Neuronal stem cell (in vitro differentiated cells): ENCODE measurements around the gene CFAP70.

Source experiments
- DNase-seq: peaks from one replicate; pipeline ENCODE4 v3.0.0-alpha.2; 2013; ENCODE audit warnings: low spot score
- H2AFZ ChIP-seq: one replicate; pipeline ENCODE4 v1.6.1; 2013; ENCODE audit warnings: mild to moderate bottlenecking, low read length, inconsistent platforms
- H2AK5ac ChIP-seq: 2 replicates; pipeline ENCODE4 v1.6.1; 2013; ENCODE audit warnings: low read depth, mild to moderate bottlenecking, inconsistent platforms, low read length, moderate library complexity, mixed read lengths
- H2BK120ac ChIP-seq: 2 replicates; pipeline ENCODE4 v1.6.1; 2013; ENCODE audit warnings: low read depth, mild to moderate bottlenecking, inconsistent platforms, low read length, moderate library complexity, mixed read lengths
- H2BK12ac ChIP-seq: one replicate; pipeline ENCODE4 v1.6.1; 2013; ENCODE audit warnings: low read length, inconsistent platforms
- H2BK15ac ChIP-seq: 2 replicates; pipeline ENCODE4 v1.6.1; 2013; ENCODE audit warnings: mild to moderate bottlenecking, low read length, inconsistent platforms, mixed read lengths
- H2BK5ac ChIP-seq: one replicate; pipeline ENCODE4 v1.6.1; 2013; ENCODE audit warnings: inconsistent platforms, mild to moderate bottlenecking, low read length, moderate library complexity
- H3K14ac ChIP-seq: one replicate; pipeline ENCODE4 v1.6.1; 2013; ENCODE audit warnings: low read length, inconsistent platforms
- H3K18ac ChIP-seq: 2 replicates; pipeline ENCODE4 v1.6.1; 2013; ENCODE audit warnings: low read length, inconsistent platforms
- H3K23ac ChIP-seq: 2 replicates; pipeline ENCODE4 v1.6.1; 2013; ENCODE audit warnings: low read depth, mild to moderate bottlenecking, mixed read lengths, low read length, inconsistent platforms; ENCODE audit not compliant: poor library complexity
- H3K27ac ChIP-seq: replicated peaks from 3 replicates; pipeline ENCODE4 v1.5.1; 2013; ENCODE audit warnings: low read length, inconsistent platforms
- H3K27me3 ChIP-seq, 3 experiments: 2 replicates each; pipeline ENCODE4 v1.6.1; 2013; ENCODE audit warnings: low read length in 3 of 3, mild to moderate bottlenecking in 2 of 3, inconsistent platforms in 1 of 3, low read depth in 1 of 3, mixed read lengths in 1 of 3, moderate library complexity in 1 of 3; ENCODE audit not compliant: control insufficient read depth in 3 of 3, insufficient read depth in 3 of 3
- H3K36me3 ChIP-seq, 2 donors: replicated peaks in 1 of 2; 2 replicates each; pipeline ENCODE4 v1.6.1; 2013; ENCODE audit warnings: low read length in 2 of 2; ENCODE audit not compliant: control insufficient read depth in 2 of 2, insufficient read depth in 2 of 2
- H3K4ac ChIP-seq: 2 replicates; pipeline ENCODE4 v1.6.1; 2013; ENCODE audit warnings: inconsistent platforms, mild to moderate bottlenecking, low read length, moderate library complexity
- H3K4me1 ChIP-seq, 2 donors: 1 replicate in 1 of 2; 2 replicates in 1 of 2; pipeline ENCODE4 v1.6.1; 2013; ENCODE audit warnings: low read length in 2 of 2, low read depth in 1 of 2; ENCODE audit not compliant: control insufficient read depth in 2 of 2, insufficient read depth in 1 of 2
- H3K4me2 ChIP-seq: one replicate; pipeline ENCODE4 v1.6.1; 2013; ENCODE audit warnings: mild to moderate bottlenecking, low read length, inconsistent platforms; ENCODE audit not compliant: insufficient read depth, poor library complexity, severe bottlenecking
- H3K4me3 ChIP-seq, 2 donors: 2 replicates each; pipeline ENCODE4 v1.5.1; 2013; ENCODE audit warnings: low read length in 2 of 2, mild to moderate bottlenecking in 2 of 2, inconsistent platforms in 1 of 2, moderate library complexity in 1 of 2
- H3K79me1 ChIP-seq: one replicate; pipeline ENCODE4 v1.6.1; 2013; ENCODE audit warnings: low read depth, mild to moderate bottlenecking, inconsistent platforms, low read length, moderate library complexity
- H3K9ac ChIP-seq: one replicate; pipeline ENCODE4 v1.6.1; 2013; ENCODE audit warnings: mild to moderate bottlenecking, low read depth, low read length, inconsistent platforms; ENCODE audit not compliant: poor library complexity
- H3K9me3 ChIP-seq, 2 donors: replicated peaks in 1 of 2; 2 replicates each; pipeline versions ENCODE3 to v1.6.1; 2013; ENCODE audit warnings: low read length in 2 of 2, mild to moderate bottlenecking in 2 of 2, inconsistent platforms in 1 of 2, low read depth in 1 of 2, mixed read lengths in 1 of 2, moderate library complexity in 1 of 2; ENCODE audit not compliant: control insufficient read depth in 2 of 2, insufficient read depth in 1 of 2
- H4K8ac ChIP-seq: one replicate; pipeline ENCODE4 v1.6.1; 2013; ENCODE audit warnings: low read depth, mild to moderate bottlenecking, inconsistent platforms, low read length, moderate library complexity
- H4K91ac ChIP-seq: one replicate; pipeline ENCODE4 v1.6.1; 2013; ENCODE audit warnings: low read length, low read depth, mild to moderate bottlenecking, inconsistent platforms; ENCODE audit not compliant: poor library complexity
- WGBS, 2 donors: extraction: QIAGEN DNeasy Blood & Tissue Kit; methylation state at CpG; one replicate each; pipeline ENCODE4 v1.1.7; 2013; ENCODE audit warnings: missing lambda C conversion rate in 2 of 2, mixed read lengths in 1 of 2; ENCODE audit not compliant: insufficient read length in 2 of 2, insufficient replicate concordance in 1 of 2; ENCODE audit errors: extremely low coverage in 2 of 2; 5-methylcytosine and 5-hydroxymethylcytosine counted together

Gene CFAP70

DNA sequence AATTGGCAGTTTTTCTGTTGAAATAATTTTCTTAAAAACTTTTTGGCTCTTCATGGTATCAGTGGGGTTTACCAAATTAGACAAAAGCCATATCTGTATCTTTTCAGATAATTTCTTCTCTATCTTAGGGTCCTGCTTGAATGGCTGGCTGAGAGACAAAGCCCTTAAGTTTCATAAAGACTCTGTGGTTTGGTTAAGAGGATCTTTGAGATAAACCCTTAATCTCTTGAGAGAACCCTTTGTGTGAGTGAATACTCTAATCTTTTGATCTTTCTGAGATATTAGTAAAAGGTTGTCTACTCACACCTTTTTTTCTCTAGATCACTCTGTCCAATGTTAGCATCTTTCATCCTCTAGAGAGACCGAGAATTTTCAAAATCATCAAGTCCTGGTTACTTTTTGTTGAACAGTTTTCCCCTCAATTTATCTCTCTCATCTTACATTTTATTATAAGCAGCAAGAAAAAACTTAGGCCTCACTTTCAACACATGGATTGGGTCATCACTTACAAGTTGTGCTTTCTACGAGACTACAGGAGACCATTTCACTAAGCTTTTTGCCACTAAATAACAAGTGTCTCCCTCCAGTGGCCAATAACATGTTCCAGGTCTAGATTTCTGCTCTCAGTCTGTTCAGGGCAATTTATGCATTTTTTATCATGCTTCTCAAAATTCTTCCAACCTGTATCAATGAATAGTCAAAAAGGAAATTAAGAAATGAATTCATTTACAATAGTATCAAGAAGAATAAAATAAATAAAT lies 140.1 kb downstream of the CFAP70 start:
- no peak overlapping the region for H2AK5ac ChIP-seq
- H3K4me3 ChIP-seq, result no peak overlapping the region
- H4K8ac ChIP-seq, result no peak overlapping the region
- H3K4ac ChIP-seq, result no peak overlapping the region
- H3K9me3 ChIP-seq, result peaks cover 0 to 6% of the 10 kb centered on the region in 2 donors
- peaks cover 2 to 64% of the 10 kb centered on the region in 2 donors for H3K36me3 ChIP-seq
- no peak for DNase-seq
- no peak overlapping the region for H2BK12ac ChIP-seq
- no peak overlapping the region for H3K27ac ChIP-seq
- H3K14ac ChIP-seq, result no peak overlapping the region
- H3K79me1 ChIP-seq, result no peaks in the 10 kb centered on the region
- no peak overlapping the region for H2BK15ac ChIP-seq
- no peak overlapping the region for H4K91ac ChIP-seq
- H2AFZ ChIP-seq, result no peak overlapping the region
- no peak overlapping the region for H3K23ac ChIP-seq
- no peak overlapping the region for H2BK120ac ChIP-seq
- H3K4me2 ChIP-seq, result no peak overlapping the region
- H3K18ac ChIP-seq, result no peak overlapping the region
- no CpG with 5 or more reads among the region's 2 CpGs for WGBS, 2 donors
- no peaks in the 10 kb centered on the region for H3K4me1 ChIP-seq
- H2BK5ac ChIP-seq, result no peak overlapping the region
- no peaks in the 10 kb centered on the region for H3K27me3 ChIP-seq
- no peak overlapping the region for H3K9ac ChIP-seq

DNA sequence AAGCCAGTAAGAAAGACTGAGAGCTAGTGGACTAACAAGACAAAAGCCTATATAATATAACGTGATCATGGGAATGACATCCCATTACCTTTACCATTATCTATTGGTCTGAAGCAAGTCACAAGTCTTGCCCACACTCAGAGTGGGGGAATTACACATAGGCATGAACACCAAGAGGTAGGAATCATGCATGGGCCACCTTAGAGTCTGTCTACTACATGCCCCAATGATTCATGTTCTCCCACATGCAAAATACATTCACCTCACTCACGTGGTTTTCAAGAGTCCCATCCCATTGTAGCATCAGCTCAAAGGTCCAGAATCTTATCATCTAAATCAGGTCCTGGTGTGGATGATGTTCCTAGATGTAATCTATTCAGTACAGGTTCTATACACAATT lies 141.0 kb downstream of the CFAP70 start:
- no peaks in the 10 kb centered on the region for H3K27me3 ChIP-seq
- no peak overlapping the region for H3K18ac ChIP-seq
- peaks cover 2 to 64% of the 10 kb centered on the region in 2 donors for H3K36me3 ChIP-seq
- H3K4me1 ChIP-seq, result no peaks in the 10 kb centered on the region
- H2BK12ac ChIP-seq, result no peak overlapping the region
- H3K4me3 ChIP-seq, result no peak overlapping the region
- H3K79me1 ChIP-seq, result no peaks in the 10 kb centered on the region
- no peak overlapping the region for H2BK5ac ChIP-seq
- H3K23ac ChIP-seq, result no peak overlapping the region
- H2AK5ac ChIP-seq, result no peak overlapping the region
- no peak for DNase-seq
- H3K9ac ChIP-seq, result no peak overlapping the region
- H4K8ac ChIP-seq, result no peak overlapping the region
- no peak overlapping the region for H3K27ac ChIP-seq
- H2AFZ ChIP-seq, result no peak overlapping the region
- no peak overlapping the region for H3K4ac ChIP-seq
- peaks cover 0 to 6% of the 10 kb centered on the region in 2 donors for H3K9me3 ChIP-seq
- no peak overlapping the region for H4K91ac ChIP-seq
- H2BK15ac ChIP-seq, result no peak overlapping the region
- H3K14ac ChIP-seq, result no peak overlapping the region
- H3K4me2 ChIP-seq, result no peak overlapping the region
- no CpG with 5 or more reads among the region's 2 CpGs for WGBS, 2 donors
- no peak overlapping the region for H2BK120ac ChIP-seq

DNA sequence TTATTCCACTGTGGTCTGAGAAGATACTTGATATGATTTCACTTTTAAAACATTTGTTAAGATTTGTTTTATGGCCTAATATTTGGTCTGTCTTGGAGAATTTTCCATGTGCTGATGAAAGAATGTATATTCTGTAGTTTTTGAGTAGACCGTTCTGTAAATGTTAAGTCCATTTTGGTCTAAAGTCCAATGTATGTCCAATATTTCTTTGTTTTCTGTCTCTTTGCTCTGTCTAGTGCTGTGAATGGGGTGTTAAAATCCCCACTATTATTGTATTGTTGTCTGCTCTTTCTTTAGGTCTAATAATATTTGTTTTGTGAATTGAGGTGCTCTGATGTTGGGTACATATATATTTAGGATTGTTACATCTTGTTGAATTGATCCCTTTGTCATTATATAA lies 142.9 kb downstream of the CFAP70 start:
- H3K4me2 ChIP-seq, result no peak overlapping the region
- H2AFZ ChIP-seq, result no peak overlapping the region
- H2BK15ac ChIP-seq, result no peak overlapping the region
- H3K9ac ChIP-seq, result no peak overlapping the region
- no peak overlapping the region for H2BK120ac ChIP-seq
- no CpG with 5 or more reads among the region's 1 CpG for WGBS, 2 donors
- H3K27ac ChIP-seq, result no peak overlapping the region
- no peaks in the 10 kb centered on the region for H3K4me1 ChIP-seq
- H3K23ac ChIP-seq, result no peak overlapping the region
- no peak overlapping the region for H3K4me3 ChIP-seq
- no peak overlapping the region for H4K8ac ChIP-seq
- H3K27me3 ChIP-seq, result no peaks in the 10 kb centered on the region
- H2AK5ac ChIP-seq, result no peak overlapping the region
- no peak for DNase-seq
- H3K36me3 ChIP-seq, result peaks cover 6 to 67% of the 10 kb centered on the region in 2 donors
- H3K9me3 ChIP-seq, result peaks cover 0 to 6% of the 10 kb centered on the region in 2 donors
- H3K79me1 ChIP-seq, result no peaks in the 10 kb centered on the region
- H2BK5ac ChIP-seq, result no peak overlapping the region
- no peak overlapping the region for H2BK12ac ChIP-seq
- no peak overlapping the region for H4K91ac ChIP-seq
- no peak overlapping the region for H3K4ac ChIP-seq
- no peak overlapping the region for H3K14ac ChIP-seq
- H3K18ac ChIP-seq, result no peak overlapping the region

DNA sequence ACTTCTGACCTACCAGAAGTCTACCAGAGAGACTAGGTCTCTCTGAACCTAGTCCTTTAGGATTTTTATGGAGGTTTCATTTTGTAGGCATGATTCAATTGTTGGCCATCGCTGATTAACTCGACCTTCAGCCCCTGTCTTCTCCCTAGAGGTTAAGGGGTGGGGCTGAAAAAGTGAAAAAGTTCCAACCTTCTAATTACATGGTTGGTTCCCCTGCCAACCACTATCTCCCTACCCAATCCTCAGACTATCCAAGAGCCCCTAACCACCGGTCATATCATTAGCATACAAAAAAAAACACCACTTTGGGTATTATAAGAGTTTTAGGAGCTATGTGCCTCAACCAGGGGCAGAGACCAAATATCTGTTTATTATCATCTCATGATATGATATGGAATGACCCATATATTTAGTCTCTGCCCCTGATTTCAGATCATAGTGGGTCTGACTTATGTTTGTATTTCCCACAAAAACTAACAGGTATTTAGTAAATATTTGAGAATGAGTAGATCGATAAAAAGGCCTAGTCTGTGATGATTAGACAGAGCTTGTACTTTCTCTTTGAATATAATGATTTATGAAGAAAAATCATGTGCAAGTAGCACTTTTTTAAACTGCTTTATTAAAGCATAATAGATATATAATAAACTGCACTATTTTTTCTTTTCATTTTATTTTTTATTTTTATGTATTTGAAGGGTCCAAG lies 147.4 kb downstream of the CFAP70 start:
- no peaks in the 10 kb centered on the region for H3K27me3 ChIP-seq
- H3K18ac ChIP-seq, result no peak overlapping the region
- no peak overlapping the region for H3K23ac ChIP-seq
- H4K8ac ChIP-seq, result no peak overlapping the region
- H3K14ac ChIP-seq, result no peak overlapping the region
- no peak overlapping the region for H4K91ac ChIP-seq
- DNase-seq, result no peak
- no peak overlapping the region for H3K27ac ChIP-seq
- no peak overlapping the region for H3K4me2 ChIP-seq
- no peak overlapping the region for H2BK12ac ChIP-seq
- no peak overlapping the region for H2AFZ ChIP-seq
- no CpG with 5 or more reads among the region's 4 CpGs for WGBS, 2 donors
- H2BK120ac ChIP-seq, result no peak overlapping the region
- peaks cover 4 to 64% of the 10 kb centered on the region in 2 donors for H3K36me3 ChIP-seq
- peaks cover 0 to 3% of the 10 kb centered on the region in 2 donors for H3K9me3 ChIP-seq
- no peak overlapping the region for H3K4ac ChIP-seq
- no peaks in the 10 kb centered on the region for H3K4me1 ChIP-seq
- no peak overlapping the region for H3K4me3 ChIP-seq
- no peaks in the 10 kb centered on the region for H3K79me1 ChIP-seq
- H2BK5ac ChIP-seq, result no peak overlapping the region
- H3K9ac ChIP-seq, result no peak overlapping the region
- H2AK5ac ChIP-seq, result no peak overlapping the region
- H2BK15ac ChIP-seq, result no peak overlapping the region
